Hepatic stellate cell (primary cell): ENCODE data around the gene SUCLA2.
"Not testable (repeated sequence)": the region's sequence is repeated elsewhere in the genome, so short reads cannot be mapped to it uniquely, and the experiment has no call there.

Experiments
- DNase-seq: peaks from one replicate; pipeline ENCODE4 v3.0.0; 2011; ENCODE audit warnings: low spot score

SUCLA2 gene

GRCh38 chr13:48001114-48001881, at the start of gene SUCLA2:
Gene SUCLA2, minus strand, starts transcription at chr13:48001273. Its CDS starts 4 bp downstream, at chr13:48001269.
- DNase-seq, result peak; percentile 97

- DNase-seq, result no peak
These were observed 49.5 kb upstream of the SUCLA2 start for GRCh38 chr13:48050550-48050949.

GRCh38 chr13:48043789-48044503, 42.9 kb upstream of the SUCLA2 start:
- DNase-seq, result peak; percentile 53

GRCh38 chr13:48042894-48043293, 41.8 kb upstream of the SUCLA2 start:
- DNase-seq, result no peak

GRCh38 chr13:48040896-48041295, 39.8 kb upstream of the SUCLA2 start:
- DNase-seq, result peak; percentile 16

- DNase-seq, result no peak
These were observed 39.0 kb upstream of the SUCLA2 start for GRCh38 chr13:48040049-48040448.

GRCh38 chr13:48038761-48039160, 37.7 kb upstream of the SUCLA2 start:
- peak; percentile 7 for DNase-seq

- DNase-seq, result peak; percentile 93
These were observed 36.5 kb upstream of the SUCLA2 start, which contains the start of gene NUDT15 for GRCh38 chr13:48037346-48038173. Gene NUDT15, plus strand, starts transcription at chr13:48037726. Its CDS starts 21 bp downstream, at chr13:48037747.

GRCh38 chr13:48029859-48030258, 28.8 kb upstream of the SUCLA2 start:
- no peak for DNase-seq

- no peak for DNase-seq
These were observed 27.0 kb upstream of the SUCLA2 start for GRCh38 chr13:48028066-48028465.

- no peak for DNase-seq
These were observed 18.7 kb upstream of the SUCLA2 start for GRCh38 chr13:48019796-48020195.

GRCh38 chr13:48018637-48019036, 17.6 kb upstream of the SUCLA2 start:
- no peak for DNase-seq

- DNase-seq, result no peak
These were observed 13.3 kb upstream of the SUCLA2 start for GRCh38 chr13:48014359-48014758.

- DNase-seq, result no peak
These were observed 11.6 kb upstream of the SUCLA2 start for GRCh38 chr13:48012668-48013067.

- no peak for DNase-seq
These were observed 9.6 kb upstream of the SUCLA2 start for GRCh38 chr13:48010698-48011097.

GRCh38 chr13:48009284-48009683, 8.2 kb upstream of the SUCLA2 start:
- peak; percentile 20 for DNase-seq

GRCh38 chr13:48006396-48006795, 5.3 kb upstream of the SUCLA2 start:
- no peak for DNase-seq

- no peak for DNase-seq
These were observed 3.1 kb upstream of the SUCLA2 start for GRCh38 chr13:48004201-48004600.

GRCh38 chr13:48001999-48002398, 926 bp upstream of the SUCLA2 start:
- not testable (repeated sequence) for DNase-seq

GRCh38 chr13:48000559-48001113, 437 bp downstream of the SUCLA2 start:
- peak; percentile 36 for DNase-seq

GRCh38 chr13:47999973-48000372, 1.1 kb downstream of the SUCLA2 start:
- DNase-seq, result no peak

GRCh38 chr13:47997384-47997783, 3.7 kb downstream of the SUCLA2 start:
- no peak for DNase-seq
